Putamen (tissue), 1 donor: ENCODE measurements around the gene TRAPPC1.

Source experiments
- DNase-seq: peaks from one replicate; pipeline ENCODE4 v3.0.0-alpha.2; 2016; ENCODE audit warnings: low spot score

The TRAPPC1 gene

GRCh38 chr17:7940743-7941142, 9.0 kb upstream of the TRAPPC1 start:
- DNase-seq = no peak

GRCh38 chr17:7940034-7940433, 8.3 kb upstream of the TRAPPC1 start:
- no peak for DNase-seq

- no peak for DNase-seq
Measured at GRCh38 chr17:7935859-7936258, 4.1 kb upstream of the TRAPPC1 start.

- no peak for DNase-seq
Measured at GRCh38 chr17:7932949-7933348, 1.2 kb upstream of the TRAPPC1 start.

GRCh38 chr17:7932483-7932891, 741 bp upstream of the TRAPPC1 start:
- no peak for DNase-seq

- no peak for DNase-seq
Measured at GRCh38 chr17:7930841-7931631, 710 bp downstream of the TRAPPC1 start.

- DNase-seq = peak; percentile 74
Measured at GRCh38 chr17:7929158-7930023, 2.4 kb downstream of the TRAPPC1 start, which contains the start of gene KCNAB3. Gene KCNAB3 (minus strand): TSS chr17:7929856. CDS start chr17:7929435, 421 bp downstream.

- no peak for DNase-seq
Measured at GRCh38 chr17:7927596-7927995, 4.2 kb downstream of the TRAPPC1 start.

- peak; percentile 69 for DNase-seq
Measured at GRCh38 chr17:7922845-7923628, 8.7 kb downstream of the TRAPPC1 start.

GRCh38 chr17:7922269-7922844, 9.4 kb downstream of the TRAPPC1 start:
- no peak for DNase-seq

GRCh38 chr17:7916808-7917207, 14.9 kb downstream of the TRAPPC1 start:
- no peak for DNase-seq

- no peak for DNase-seq
Measured at GRCh38 chr17:7916385-7916682, 15.4 kb downstream of the TRAPPC1 start.

GRCh38 chr17:7915611-7916384, 15.9 kb downstream of the TRAPPC1 start, which contains the start of gene RNF227:
Gene RNF227 (minus strand): TSS chr17:7916289. CDS start chr17:7916195, 94 bp downstream.
- peak; percentile 86 for DNase-seq

GRCh38 chr17:7915179-7915610, 16.6 kb downstream of the TRAPPC1 start:
- DNase-seq = no peak

GRCh38 chr17:7912927-7913524, 18.7 kb downstream of the TRAPPC1 start:
- DNase-seq = peak; percentile 54

- DNase-seq = no peak
Measured at GRCh38 chr17:7911116-7911515, 20.6 kb downstream of the TRAPPC1 start.

- no peak for DNase-seq
Measured at GRCh38 chr17:7910711-7911110, 21.0 kb downstream of the TRAPPC1 start.

GRCh38 chr17:7910281-7910680, 21.5 kb downstream of the TRAPPC1 start:
- DNase-seq = no peak

- DNase-seq = no peak
Measured at GRCh38 chr17:7909089-7909488, 22.7 kb downstream of the TRAPPC1 start.
